HepG2 (cell line): Measurements from ENCODE around the gene ZNF22. TPM values are rescaled to one million over a fixed set of nuclear protein-coding genes. Genes with fewer than 3 reads are reported as not detected.

ENCODE experiments used
- CAMTA2 ChIP-seq: sonication (generic); formaldehyde crosslinking; IDR thresholded peaks from 2 replicates; pipeline ENCODE4 v1.4.0; 2020; ENCODE audit warnings: mild to moderate bottlenecking, missing genetic modification reagents, borderline replicate concordance
- GPN1 ChIP-seq: sonication (generic); formaldehyde crosslinking; IDR thresholded peaks from 2 replicates; pipeline ENCODE4 v1.5.1; 2020; ENCODE audit warnings: missing genetic modification reagents, borderline replicate concordance
- HOXA5 ChIP-seq: sonication (generic); formaldehyde crosslinking; IDR thresholded peaks from 2 replicates; pipeline ENCODE4 v1.4.0; 2020; ENCODE audit warnings: missing genetic modification reagents
- KLF11 ChIP-seq: IDR thresholded peaks from 2 replicates; pipeline ENCODE4 v1.6.1; 2016; ENCODE audit warnings: missing compliant biosample characterization
- KLF13 ChIP-seq: sonication (generic); formaldehyde crosslinking; IDR thresholded peaks from 2 replicates; pipeline ENCODE4 v1.4.0; 2020; ENCODE audit warnings: mild to moderate bottlenecking, missing genetic modification reagents
- MED13 ChIP-seq: sonication (generic); formaldehyde crosslinking; IDR thresholded peaks from 2 replicates; pipeline ENCODE4 v1.5.0; 2020; ENCODE audit warnings: missing genetic modification reagents
- PCBP2 ChIP-seq: fragments of 200-400 bp; formaldehyde crosslinking; optimal IDR thresholded peaks from 2 replicates; pipeline ENCODE3; 2018; ENCODE audit warnings: low read length, low read depth; ENCODE audit not compliant: poor library complexity, severe bottlenecking
- PHB2 ChIP-seq: fragments of 450-650 bp; IDR thresholded peaks from 2 replicates; pipeline ENCODE4 v1.6.1; 2018; ENCODE audit not compliant: partially characterized antibody
- POLR2AphosphoS2 ChIP-seq: IDR thresholded peaks from 2 replicates; pipeline ENCODE4 v1.6.1; 2011; ENCODE audit warnings: low read depth, low read length, improper control_type of control experiment
- REST ChIP-seq, 2 experiments: IDR thresholded peaks; 2 replicates each; pipeline ENCODE4 v1.6.1; 2011 to 2012; ENCODE audit warnings: low read length in 2 of 2, borderline replicate concordance in 1 of 2, low read depth in 1 of 2, mild to moderate bottlenecking in 1 of 2, moderate library complexity in 1 of 2
- SIX1 ChIP-seq: sonication (generic); formaldehyde crosslinking; IDR thresholded peaks from 2 replicates; pipeline ENCODE4 v1.4.0; 2020; ENCODE audit warnings: missing genetic modification reagents, borderline replicate concordance
- SMARCC2 ChIP-seq: fragments of 450-650 bp; IDR thresholded peaks from 2 replicates; pipeline ENCODE4 v1.6.1; 2017; ENCODE audit warnings: antibody characterized with exemption, mild to moderate bottlenecking
- SRF ChIP-seq: IDR thresholded peaks from 2 replicates; pipeline ENCODE4 v1.6.1; 2011; ENCODE audit warnings: mild to moderate bottlenecking, low read depth, low read length, moderate library complexity
- YEATS4 ChIP-seq: sonication (generic); formaldehyde crosslinking; IDR thresholded peaks from 2 replicates; pipeline ENCODE4 v1.4.0; 2020; ENCODE audit warnings: missing genetic modification reagents, borderline replicate concordance
- ZBTB34 ChIP-seq: sonication (generic); formaldehyde crosslinking; IDR thresholded peaks from 2 replicates; pipeline ENCODE4 v1.8.0; 2022; ENCODE audit warnings: mild to moderate bottlenecking, missing genetic modification reagents
- ZNF235 ChIP-seq: sonication (generic); formaldehyde crosslinking; IDR thresholded peaks from 2 replicates; pipeline ENCODE4 v1.8.1; 2023; ENCODE audit warnings: mild to moderate bottlenecking, missing genetic modification reagents, borderline replicate concordance
- ZNF292 ChIP-seq: sonication (generic); formaldehyde crosslinking; IDR thresholded peaks from 2 replicates; pipeline ENCODE4 v1.8.1; 2022; ENCODE audit warnings: mild to moderate bottlenecking, low read depth, missing genetic modification reagents, borderline replicate concordance
- ZNF326 ChIP-seq: sonication (generic); formaldehyde crosslinking; IDR thresholded peaks from 2 replicates; pipeline ENCODE4 v1.4.0; 2020; ENCODE audit warnings: missing genetic modification reagents, borderline replicate concordance
- ZNF580 ChIP-seq: IDR thresholded peaks from 2 replicates; pipeline ENCODE4 v1.6.1; 2016; ENCODE audit warnings: low read depth, borderline replicate concordance
- ZNF766 ChIP-seq: sonication (generic); formaldehyde crosslinking; IDR thresholded peaks from 2 replicates; pipeline ENCODE4 v1.5.0; 2020; ENCODE audit warnings: missing genetic modification reagents, borderline replicate concordance
- ZNF800 ChIP-seq: sonication (generic); formaldehyde crosslinking; IDR thresholded peaks from 2 replicates; pipeline ENCODE4 v1.4.0; 2020; ENCODE audit warnings: missing genetic modification reagents
- ZNF816 ChIP-seq: sonication (generic); formaldehyde crosslinking; IDR thresholded peaks from 2 replicates; pipeline ENCODE4 v1.8.0; 2022; ENCODE audit warnings: missing genetic modification reagents, mild to moderate bottlenecking, borderline replicate concordance
- polyA plus RNA-seq, 8 experiments: library from polyadenylated mRNA; depleted of rRNA in 3 of 8; stranded (reverse) in 7 of 8; unstranded in 1 of 8; fragments of >200 nt; fragmentation: Illumina TruSeq in 4 of 8; extraction: Trizol in 4 of 8; gene quantifications; 2 replicates each; pipeline versions ENCODE4 v1.2.1 to v1.2.3, GENCODE V29; 2011 to 2016; ENCODE audit warnings: low read depth in 4 of 8, missing spikeins in 1 of 8, mixed read lengths in 1 of 8; ENCODE audit not compliant: insufficient read depth in 1 of 8
- total RNA-seq, 5 experiments: library from RNA; depleted of rRNA; stranded (reverse); fragments of >200 nt; fragmentation: Illumina TruSeq; extraction: Trizol; gene quantifications; 2 replicates each; pipeline ENCODE4 v1.2.3, GENCODE V29; 2016; ENCODE audit warnings: low read depth in 1 of 5

ZNF22 gene
- total and polyA plus RNA-seq, 2 of the 13 experiments (the other 11 are each of a cell fraction or from before 2014, with no cell fraction given) = 0.40 to 1.3 TPM

GRCh38 chr10:44975431-44976331 is 25.0 kb upstream of the ZNF22 start (continued):
- TF ChIP-seq ZNF766 (CRISPR knock-in tag) (no peak), ZNF292 (CRISPR knock-in tag) (no peak), ZNF326 (peak; percentile 92), ZNF800 (CRISPR knock-in tag) (no peak; the same call in 1 of the 2 replicates), ZNF580 (CRISPR knock-in tag) (no peak), REST (IDR thresholded peaks at IDR 0.05; ENCODE audit: borderline replicate concordance in 1 of 2, low read depth in 1 of 2, low read length in 2 of 2) (no peak), SIX1 (no peak; the same call in 1 of the 2 replicates), KLF11 (CRISPR knock-in tag) (no peak), ZNF235 (CRISPR knock-in tag) (no peak), MED13 (CRISPR knock-in tag) (no peak), PHB2 (no peak), YEATS4 (CRISPR knock-in tag) (no peak), KLF13 (CRISPR knock-in tag) (no peak), ZBTB34 (CRISPR knock-in tag) (no peak), POLR2AphosphoS2 (0 out of 2 replicates have a peak, but pooled peaks have one; percentile 40), CAMTA2 (CRISPR knock-in tag) (no peak), SRF (no peak), PCBP2 (no peak), SMARCC2 (no peak), GPN1 (CRISPR knock-in tag) (no peak), HOXA5 (CRISPR knock-in tag) (no peak; the same call in 1 of the 2 replicates), ZNF816 (CRISPR knock-in tag) (no peak; the same call in 1 of the 2 replicates)
